Hematopoietic multipotent progenitor cell treated with erythropoietin and hydrocortisone succinate and interleukin-3 and kit ligand, for 8 days (in vitro differentiated cells): ENCODE measurements around the gene ACOT12.
"Not testable (repeated sequence)": the region's sequence is repeated elsewhere in the genome, so short reads cannot be mapped to it uniquely, and the experiment has no call there.

Experiments used
- DNase-seq: peaks from one replicate; pipeline ENCODE4 v3.0.0-alpha.2; 2015

ACOT12 gene

GRCh38 chr5:81393783-81394718 is at the start of gene ACOT12:
Gene ACOT12, minus strand, starts transcription at chr5:81394134. Its CDS starts 20 bp downstream, at chr5:81394114.
- DNase-seq = no peak

GRCh38 chr5:81435023-81435422 is 41.1 kb upstream of the ACOT12 start:
- DNase-seq = no peak

DNA sequence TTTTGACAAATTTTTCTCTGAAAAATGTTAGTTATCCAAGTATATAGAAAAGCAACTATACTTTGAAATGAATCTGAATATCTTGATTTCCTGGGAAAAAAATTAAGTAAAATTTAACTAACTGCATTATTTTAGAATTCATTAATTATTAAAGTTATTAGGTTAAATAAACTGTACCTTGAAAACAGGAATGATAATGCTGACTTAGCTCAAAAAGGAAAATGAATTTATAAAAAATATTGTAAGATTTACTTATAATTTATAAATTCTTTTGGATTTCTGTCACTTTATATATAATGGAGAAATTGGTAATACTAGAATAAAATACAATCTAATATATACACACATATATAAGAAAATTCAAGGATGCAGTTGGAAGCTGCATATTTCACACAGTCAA is 36.1 kb upstream of the ACOT12 start:
- DNase-seq = no peak

GRCh38 chr5:81429363-81429762 is 35.4 kb upstream of the ACOT12 start:
- DNase-seq = no peak

GRCh38 chr5:81428861-81429260 is 34.9 kb upstream of the ACOT12 start:
- DNase-seq = no peak

- no peak for DNase-seq
Observed at GRCh38 chr5:81428446-81428845, 34.5 kb upstream of the ACOT12 start.

- no peak for DNase-seq
Observed at GRCh38 chr5:81427566-81427965, 33.6 kb upstream of the ACOT12 start.

GRCh38 chr5:81426359-81427030 is 32.6 kb upstream of the ACOT12 start:
- DNase-seq = no peak

GRCh38 chr5:81425569-81425968 is 31.6 kb upstream of the ACOT12 start:
- peak; percentile 69 for DNase-seq

DNA sequence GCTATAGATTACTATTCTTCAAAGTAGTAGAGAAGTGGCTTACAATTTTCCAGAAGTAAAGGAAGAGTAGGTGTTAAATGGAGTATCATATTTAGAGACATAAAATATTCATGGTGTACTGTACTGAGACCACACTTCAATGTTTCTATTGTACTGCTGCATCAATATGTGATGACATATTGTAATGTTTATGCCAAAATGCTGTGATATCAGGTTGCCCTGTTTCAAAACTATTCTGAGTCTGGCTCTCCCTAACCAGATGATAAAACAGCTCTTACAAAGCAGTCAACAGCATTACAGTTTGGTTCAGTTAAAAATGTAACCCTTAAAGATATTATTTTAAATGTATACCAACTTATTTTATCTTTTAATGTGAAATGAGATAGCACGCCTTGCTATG is 30.8 kb upstream of the ACOT12 start:
- DNase-seq = no peak

GRCh38 chr5:81422671-81423070 is 28.7 kb upstream of the ACOT12 start:
- no peak for DNase-seq

DNA sequence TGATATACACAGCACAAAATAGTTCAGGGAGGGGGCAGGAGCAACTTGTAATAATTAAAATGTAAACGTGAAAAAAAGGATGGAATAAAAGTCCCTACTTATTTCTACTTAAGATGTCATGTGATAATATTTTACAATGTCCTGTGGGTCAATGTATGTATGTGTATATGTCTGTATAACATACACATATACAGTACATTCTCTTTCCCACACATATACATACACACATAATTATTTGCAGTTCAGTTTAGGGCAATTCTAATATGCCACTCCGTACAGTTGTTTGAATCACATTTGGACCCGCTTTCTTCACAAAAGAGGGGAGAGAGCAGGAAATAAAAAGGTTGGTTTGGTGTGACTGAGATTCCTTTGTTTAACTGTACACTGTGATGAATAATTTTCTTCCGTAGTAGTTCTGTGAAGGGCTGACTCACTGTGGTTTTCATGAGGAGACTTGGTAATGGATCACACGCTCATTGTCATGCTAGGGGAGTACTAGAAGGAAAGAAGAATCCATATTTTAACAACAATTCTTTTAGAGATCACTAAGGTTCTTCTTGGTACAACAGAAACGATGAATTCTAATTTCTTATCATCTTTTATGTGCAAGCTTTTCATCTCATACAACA is 26.2 kb upstream of the ACOT12 start:
- peak; percentile 49 for DNase-seq

DNA sequence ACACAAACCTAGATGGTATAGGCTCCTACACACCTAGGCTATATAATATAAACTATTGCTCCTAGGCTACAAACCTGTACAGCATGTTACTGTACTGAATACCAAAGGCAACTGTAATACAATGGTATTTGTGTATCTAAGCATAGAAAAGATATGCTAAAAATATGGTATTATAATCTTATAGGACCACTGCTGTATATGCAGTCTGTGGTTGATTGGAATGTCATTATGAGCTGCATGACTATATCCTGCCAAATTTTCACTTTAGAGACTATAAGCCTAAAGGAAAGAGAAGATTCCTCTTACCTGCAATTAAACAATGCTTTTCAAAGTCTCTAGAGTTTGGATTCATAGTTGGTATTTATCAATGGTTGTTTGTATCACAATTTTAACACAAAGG is 24.7 kb upstream of the ACOT12 start:
- DNase-seq = no peak

- DNase-seq = no peak
Observed at GRCh38 chr5:81417052-81417451, 23.1 kb upstream of the ACOT12 start.

DNA sequence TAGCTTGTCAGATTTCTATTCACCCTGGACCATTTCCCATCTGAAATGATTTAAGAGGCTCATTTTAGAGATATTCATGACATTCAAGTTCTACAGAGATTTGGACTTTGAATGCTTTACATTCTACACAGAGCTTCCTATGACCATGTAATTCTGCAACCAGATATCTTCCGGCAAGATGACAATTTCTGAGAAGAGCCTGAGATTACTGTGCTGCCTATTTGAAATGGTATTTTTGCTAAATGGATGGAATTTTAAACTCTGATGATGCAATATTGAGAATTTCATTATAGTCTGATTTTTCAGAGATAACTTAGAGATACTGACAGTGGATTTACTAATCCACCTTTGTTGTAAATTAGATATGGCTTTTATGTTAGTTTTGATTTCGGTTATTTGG is 16.0 kb upstream of the ACOT12 start:
- DNase-seq = no peak

- DNase-seq = no peak
Observed at GRCh38 chr5:81409361-81409760, 15.4 kb upstream of the ACOT12 start.

GRCh38 chr5:81408496-81408895 is 14.6 kb upstream of the ACOT12 start:
- no peak for DNase-seq

DNA sequence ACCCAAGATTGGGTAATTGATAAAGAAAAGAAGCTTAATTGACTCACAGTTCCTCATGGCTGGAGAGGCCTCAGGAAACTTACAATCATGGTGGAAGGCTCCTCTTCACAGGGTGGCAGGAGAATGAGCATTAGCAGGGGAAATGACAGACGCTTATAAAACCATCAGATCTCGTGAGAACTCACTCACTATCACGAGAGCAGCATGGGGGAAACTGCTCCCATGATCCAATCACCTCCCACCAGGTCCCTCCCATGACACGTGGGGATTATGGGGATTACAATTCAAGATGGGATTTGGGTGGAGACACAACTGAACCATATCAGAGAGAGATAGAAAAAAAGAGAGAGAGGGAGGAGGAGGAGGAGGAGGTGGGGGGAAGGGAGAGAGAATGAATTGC is 13.9 kb upstream of the ACOT12 start:
- DNase-seq = not testable (repeated sequence)

DNA sequence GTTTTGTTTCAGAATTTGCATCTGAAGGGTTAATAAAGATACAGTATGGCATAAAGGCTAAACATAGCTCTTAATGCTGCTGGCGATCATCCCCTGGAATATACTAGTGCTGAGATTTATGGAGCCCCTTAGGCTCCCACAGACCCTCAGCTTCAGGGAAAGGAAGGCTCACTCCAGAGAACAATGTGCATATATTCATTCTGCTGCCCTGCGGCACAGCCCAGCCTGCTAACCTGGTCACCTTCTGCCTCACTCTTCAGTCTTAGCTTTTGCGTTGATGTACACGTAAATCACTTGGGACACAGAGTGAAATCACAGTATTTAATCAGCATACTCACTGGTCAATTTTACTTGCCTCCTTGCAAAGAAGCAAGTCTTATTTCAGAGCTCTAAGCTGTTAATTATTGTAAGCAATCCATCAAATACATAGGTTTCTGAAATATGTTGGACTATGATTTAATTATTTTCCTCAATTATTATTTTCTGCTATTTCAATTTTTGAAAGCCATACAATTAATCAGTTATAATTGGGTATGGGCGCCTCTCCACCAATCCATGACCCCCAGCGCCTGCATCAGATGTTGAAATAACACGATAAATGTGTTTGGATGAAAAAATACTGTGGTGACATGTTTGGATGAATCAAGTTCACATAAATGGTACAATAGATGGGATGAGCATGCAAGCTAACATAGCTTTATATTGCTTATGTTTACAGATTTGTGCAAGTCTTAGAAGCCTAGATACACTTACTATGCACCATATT is 11.4 kb upstream of the ACOT12 start:
- no peak for DNase-seq

GRCh38 chr5:81402192-81402930 is 8.4 kb upstream of the ACOT12 start:
- DNase-seq = no peak

GRCh38 chr5:81401266-81401665 is 7.3 kb upstream of the ACOT12 start:
- no peak for DNase-seq

DNA sequence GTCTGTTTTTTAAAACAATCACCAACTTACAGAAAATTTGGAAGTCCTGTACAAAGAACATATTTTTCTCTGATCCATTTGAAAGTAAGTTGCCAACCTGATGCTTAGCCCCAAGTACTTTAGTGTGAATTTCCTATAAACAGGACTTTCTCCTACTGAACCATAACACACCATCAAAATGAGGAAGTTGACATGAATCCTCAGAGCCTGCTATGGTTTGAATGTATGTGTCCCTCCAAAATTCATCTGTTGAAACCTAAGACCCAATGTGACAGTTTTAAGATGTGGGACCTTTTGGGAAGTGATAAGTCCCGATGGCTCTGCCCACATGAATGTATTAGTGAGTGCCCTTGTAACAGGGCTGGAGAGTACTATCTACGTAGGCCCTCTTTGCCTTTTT is 6.4 kb upstream of the ACOT12 start:
- DNase-seq = no peak
